OCI-M2 (cell line): Measurements from ENCODE around the gene SAP30L.

Experiments used
- DNase-seq: peaks from one replicate; lab custom pipeline; 2025; ENCODE audit not compliant: unreplicated experiment; lab: John Stamatoyannopoulos, UW

The SAP30L gene

DNA sequence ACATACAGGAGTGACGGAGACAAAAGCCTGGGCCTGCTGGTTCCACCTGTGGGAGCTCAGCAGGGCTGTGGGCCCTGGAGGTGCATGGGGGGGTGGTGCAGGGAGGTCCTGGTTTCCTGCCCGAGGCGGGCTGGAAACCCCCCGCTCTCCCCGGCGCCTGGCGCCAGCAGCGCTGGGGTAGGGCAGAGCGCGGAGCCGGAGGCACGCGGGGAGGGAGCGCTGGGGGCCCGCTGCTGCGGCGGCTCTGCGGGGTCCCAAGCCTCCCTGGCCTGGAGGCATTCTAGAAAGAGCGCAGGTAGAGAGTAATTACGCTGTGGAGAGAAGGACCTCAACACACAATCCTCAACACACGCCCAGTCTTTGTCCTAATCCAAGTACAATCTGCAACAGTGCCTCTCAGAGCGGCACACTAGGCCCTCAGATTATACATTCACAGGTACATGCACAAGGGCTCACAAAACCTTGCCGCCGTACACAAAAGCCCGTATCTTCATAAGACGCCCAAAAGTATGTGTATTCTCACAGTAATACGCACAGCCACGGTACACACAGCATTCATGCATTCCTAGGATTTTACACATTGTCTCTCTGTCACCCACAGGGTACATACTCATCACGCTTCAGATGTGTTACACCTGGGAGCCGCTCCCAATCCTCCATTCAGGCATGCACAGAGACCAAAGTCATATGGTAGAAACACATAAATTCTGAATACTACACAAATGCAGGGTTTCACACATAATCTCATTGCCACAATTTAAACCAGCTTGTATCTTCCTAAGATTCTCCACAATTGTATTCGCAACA is 34.4 kb downstream of the SAP30L start:
- DNase-seq, result no peak

DNA sequence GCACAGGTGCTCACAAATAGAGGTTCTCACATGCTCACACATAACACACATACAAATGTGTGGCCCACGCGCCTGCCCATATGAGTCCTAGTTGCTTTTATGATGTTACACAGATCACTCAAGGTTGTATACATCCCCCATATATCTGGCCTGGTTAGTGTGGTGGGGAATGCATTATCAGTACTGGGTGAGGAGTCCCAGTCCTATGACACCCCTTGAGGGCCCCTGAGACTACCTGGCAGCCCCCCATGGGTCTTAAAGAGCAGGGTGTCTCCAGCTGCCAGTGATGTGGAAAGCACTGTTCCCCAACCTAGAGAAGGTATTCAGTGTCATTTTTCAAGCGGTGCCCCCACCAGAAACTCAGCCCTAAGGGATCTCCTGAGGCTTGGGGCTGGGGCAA is 35.0 kb downstream of the SAP30L start:
- DNase-seq, result no peak

DNA sequence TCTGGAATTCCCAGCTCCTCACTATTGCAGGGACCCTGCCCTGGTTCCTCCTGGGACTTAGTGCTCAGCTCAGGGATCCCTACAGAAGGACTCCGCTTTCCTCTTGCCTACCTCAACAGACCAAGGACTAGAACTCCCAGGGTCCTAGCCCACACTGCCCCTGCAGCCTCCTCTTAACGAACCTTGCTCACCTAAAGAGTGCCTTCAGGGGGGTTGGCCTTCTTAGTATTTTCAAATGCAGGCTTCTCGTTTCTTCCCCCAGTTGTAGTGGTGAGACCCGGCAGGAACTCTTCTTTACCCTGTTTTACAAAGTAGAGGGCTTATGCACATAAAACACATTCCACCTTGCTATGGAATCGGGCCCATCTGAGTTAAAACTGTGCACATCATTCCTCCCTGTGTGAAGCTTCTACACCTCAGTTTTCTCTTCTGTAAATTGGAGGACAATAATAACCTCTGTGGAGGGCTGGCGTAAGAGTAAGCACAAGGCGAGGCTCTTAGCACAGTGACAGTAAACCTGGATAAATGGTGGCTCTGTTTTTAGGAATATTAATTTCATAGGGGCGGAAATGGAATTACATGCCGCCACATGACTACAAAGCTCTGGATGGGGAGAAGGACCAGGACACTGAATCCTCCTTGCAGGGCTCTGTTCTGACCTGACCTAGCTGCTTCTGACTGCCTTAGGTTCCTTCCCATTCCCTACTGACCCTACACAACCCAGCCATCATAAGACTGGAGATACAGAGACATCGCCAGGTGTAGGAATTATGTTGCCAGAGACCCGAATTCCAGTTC is 36.0 kb downstream of the SAP30L start:
- no peak for DNase-seq

DNA sequence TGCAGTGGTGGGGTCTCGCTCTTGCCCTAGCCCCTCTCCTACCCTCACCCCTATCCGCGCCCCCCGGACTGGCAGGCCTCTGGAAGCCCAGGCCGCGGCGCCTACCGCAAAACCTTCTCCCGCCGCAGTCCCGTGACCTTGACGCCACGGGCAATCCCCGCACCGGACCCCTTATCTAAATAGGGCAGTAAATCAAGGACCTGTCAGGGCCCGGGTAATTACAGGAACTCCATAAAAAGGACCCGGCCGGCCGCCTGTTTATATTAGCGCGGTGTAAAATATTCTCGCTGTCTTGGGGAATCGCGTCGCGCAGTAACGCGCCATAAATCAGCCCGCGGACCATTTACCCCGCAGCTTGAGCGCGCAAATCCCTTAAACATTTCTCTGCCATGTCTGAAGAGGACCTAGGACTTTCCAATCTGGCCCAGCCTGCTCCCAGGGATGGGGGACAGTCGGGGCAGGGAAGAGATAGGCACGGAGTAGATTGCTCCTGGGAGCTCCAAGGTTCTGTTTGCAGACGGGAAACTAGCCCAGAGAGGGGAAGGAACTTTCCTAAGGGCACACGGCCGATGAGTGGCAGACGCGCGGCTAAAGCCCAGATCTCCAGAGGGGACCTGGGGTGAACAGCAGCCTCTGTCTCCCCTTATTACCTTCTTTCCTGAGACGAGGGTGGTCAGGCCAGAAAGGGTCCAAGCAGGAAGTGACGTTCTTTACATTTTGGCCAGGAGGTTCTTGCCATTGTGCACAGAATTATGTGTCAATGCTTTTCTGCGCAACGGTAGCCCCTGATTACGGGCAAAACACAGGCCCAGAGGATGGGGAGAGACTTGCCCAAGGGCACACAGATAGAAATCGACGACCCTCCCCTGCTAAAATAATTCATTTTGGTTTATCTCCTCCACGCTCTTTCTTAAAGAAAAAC is 37.0 kb downstream of the SAP30L start:
- no peak for DNase-seq

DNA sequence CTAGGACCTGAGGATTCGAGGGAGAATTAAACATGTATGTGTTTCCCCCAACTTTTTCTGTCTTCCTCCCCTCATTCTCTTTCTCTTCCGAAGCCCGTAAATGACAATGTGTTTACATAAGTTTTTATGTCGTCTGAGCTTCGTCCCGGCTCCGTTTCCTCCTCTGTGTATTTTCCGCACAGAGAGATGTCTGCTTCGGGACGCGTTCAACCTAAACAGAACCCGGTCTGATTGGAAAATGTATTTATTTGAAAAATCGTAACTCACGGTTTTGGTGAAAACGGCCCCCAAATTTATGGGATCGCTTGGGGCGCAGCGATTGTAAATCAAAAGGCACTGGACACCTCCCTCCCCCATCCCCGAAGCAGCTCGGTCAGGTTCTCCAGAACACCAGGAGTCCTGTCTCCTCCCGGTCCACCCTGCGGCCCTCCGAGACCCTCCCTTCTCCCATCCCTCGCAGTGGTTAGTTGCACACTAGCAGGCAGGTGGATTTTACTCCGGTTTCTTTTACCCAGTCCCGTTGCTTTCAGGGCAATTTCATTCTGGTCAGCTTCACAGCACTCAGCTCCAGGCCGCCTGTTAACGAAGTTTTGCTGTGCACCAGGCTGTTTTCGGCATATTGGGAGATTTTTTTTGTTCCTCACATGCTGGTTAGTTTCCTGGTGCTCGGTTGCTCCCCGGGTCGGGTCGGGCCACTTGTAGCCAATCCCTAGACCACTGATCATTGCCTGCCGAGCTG is 38.0 kb downstream of the SAP30L start:
- DNase-seq, result no peak

DNA sequence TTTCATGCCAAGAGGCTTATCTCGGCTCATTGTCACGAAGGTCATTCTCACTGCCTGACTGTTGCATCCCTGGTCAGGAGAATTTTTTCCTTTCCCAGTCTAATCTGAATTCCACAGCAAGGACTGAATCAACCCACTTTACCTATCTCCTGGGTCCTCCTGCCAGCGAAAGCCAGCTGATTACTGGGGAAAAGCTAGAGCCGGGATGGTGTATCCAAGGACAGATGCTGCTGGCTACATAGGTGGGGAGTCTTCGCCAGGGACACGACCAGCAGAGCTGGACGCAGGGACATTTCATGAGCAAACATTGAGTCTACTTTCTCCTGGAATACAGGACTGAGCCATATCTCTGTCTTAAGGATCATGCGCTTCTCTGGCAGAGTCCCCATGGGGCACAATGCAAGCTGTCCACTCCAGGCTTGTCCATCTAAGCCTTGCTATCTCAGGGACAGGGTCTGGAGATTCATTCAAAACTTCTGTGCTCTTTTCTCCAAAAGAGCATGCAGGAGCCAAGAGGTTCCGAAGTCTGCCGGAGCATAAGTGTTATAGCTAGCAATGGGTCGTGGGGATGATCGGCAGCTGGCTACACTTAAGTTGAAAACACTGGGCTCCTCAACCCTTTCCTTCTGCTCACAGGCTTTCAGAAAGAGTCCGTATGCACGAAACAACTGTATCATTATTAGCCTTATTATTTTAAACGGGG is 38.7 kb downstream of the SAP30L start:
- no peak for DNase-seq

DNA sequence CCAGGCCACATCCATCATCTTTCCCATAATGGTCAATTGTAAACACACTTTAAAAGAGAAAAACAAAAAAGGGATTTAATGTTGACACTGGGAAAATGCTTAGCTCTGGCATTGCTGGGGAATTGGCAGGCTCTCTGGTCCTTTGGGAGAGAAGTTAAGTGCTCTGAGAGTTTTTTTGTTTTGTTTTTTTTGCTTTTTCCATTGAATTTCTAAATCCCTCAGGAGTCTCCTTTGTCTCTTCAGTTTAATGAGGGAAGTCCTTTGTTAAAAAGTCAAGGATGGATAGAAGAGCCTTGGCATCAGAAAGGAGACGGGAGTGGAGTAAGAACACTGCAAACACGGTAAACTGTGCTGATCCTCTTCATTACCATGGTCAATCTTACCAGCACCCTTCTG is 39.3 kb downstream of the SAP30L start:
- no peak for DNase-seq

DNA sequence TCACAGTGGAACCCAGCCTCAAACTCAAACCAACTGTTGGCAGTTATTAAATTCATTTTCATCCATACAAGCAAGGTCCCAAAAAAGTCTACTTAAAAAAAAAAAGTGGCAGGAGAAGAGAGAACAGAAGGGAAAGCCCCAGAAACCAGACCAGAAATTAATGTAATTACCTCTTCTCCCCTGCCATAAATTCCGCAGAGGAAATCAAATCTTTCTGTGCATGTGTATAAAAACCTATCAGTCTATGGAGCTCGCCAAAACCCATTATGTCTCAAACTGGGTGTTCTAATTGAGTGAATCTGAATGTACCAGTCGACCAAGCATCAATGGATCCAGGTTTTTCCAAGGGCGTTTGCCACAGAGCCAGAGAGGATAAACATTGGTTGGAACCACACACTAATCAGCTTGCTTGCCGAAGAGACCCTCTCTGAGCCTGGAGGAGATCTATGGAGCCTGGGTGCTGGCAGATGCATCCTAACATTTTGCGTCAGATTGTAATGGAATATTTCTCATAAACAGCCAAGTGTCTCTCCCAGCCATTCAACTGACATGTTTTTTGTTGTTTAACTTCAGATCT is 40.1 kb downstream of the SAP30L start:
- no peak for DNase-seq

DNA sequence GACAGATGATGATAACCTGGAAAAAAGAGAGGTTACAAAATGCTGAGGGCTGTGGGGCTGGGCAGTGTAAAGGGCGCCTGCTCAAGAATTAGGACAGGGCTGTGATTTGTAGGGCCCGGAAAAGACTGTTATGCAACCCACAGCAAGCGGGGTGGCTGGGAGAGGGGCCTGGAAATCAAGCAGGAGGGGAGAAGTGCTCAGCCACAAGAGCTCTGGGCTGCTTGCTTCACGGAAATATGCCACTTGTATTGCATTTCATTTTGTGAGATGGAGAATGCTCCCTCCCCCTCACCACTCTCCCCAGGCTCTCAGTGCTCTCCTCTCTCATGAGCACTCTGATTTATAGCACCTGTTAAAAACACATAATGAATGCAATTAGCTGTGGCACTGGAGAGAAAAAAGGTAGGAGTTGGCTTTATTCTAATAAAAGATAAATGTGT is 40.6 kb downstream of the SAP30L start:
- no peak for DNase-seq

DNA sequence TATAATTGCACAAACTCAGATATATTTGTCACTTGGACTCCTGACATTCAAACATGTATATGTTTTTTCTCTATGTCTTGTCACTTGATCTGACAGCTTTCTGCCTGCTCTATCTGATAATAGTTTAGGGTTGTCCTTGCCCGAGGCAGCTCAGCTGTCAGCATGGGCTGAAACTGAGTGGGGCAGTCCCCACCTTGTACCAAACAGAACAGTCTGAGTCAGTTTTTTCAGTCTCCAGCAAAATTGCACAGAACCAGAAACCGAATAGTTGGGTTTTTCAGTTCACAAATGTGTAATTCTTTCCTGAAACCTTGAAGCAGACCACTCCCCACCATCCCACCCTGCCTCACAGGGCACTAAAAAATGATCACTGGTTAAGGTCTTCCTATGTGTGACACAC is 41.7 kb downstream of the SAP30L start:
- no peak for DNase-seq

DNA sequence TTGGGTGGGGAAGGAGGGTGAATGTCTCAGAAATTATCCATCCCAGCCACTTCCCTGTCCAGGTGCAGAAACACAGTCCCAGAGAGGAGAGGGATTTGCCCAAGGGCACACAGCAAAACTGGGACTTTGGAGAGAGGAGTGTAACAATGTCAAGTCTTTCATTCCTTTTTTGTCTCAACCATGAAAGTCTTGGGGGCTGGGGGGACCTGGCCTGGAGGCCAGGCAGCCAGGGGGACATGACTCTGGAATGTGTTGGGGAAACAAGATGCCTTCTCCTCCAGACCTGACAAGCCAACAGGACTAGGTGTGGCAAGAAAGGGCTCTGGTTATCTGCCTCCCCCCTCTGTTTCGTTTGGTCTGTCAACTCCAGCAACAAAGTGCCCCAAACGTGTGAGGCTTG is 46.1 kb downstream of the SAP30L start:
- DNase-seq, result no peak

DNA sequence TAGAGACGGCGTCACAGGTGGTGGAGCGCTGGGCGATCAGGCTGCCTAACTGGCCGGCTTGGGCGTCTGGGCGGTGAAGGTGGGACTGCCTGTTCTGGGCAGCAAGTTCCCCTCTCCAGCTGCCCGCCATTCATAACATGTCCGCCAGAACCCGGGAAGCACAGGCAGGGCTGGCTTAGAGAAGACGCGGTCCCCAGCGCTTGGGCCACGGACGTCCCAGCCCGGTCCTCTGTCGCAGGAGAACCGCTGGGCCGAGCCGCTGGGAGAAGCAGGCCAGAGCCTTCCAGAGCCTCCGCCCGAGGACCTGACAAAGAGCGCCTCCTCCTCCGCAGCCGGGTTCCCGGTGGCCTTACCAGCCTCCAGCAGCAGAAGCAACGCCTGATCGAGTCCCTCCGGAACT is 47.5 kb downstream of the SAP30L start:
- DNase-seq, result no peak

DNA sequence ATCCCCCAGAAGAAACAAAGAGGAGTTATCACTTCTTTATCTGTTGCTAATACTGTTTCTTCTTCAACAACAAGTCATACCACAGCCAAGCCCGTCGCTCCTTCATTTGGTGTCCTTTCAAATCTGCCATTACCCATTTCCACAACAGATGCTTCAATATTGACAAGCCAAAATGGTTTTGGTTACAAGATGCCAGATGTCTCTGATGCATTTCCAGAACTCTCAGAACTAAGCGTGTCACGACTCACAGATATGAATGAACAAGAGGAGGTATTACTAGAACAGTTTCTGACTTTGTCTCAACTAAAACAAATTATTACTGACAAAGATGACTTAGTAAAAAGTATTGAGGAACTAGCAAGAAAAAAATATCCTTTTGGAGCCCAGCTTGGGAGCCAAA is 48.2 kb downstream of the SAP30L start:
- no peak for DNase-seq

DNA sequence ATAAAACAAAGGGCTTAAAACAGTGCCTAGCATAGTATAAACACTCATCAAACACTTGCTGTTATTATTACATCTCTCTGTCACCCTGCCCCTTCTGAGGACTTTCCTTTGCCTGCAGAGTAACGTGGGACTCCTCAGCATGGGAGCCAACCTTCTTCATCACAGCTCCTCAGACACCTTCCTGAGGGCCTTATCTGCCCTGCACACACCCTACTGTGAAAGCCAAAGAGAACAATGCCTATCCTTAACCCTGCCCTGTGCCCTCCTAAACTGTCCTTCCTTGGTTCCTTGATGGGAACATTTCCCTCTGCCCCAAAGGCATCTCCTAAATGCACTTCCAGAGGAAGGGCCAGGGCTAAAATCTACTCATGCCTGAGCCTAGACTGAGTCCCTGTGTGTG is 52.8 kb downstream of the SAP30L start:
- no peak for DNase-seq

DNA sequence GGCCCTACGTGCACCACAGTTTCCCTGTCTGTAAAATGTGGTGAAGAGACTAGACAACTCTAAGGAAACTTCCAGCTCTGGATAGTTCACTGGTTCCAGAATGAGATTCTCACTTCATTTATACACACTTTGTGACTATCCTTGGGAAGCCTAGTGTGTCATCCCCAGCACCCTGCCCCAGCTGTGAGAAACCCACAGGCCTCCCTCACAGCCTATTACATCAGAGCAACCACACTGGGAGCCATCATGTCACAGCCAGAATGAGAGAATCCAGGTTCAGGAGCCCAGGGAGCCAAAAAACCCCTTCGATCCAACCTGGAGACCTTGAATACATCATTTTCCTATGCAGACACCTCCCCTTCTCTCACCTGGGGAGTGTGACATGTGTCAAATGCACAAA is 53.2 kb downstream of the SAP30L start:
- DNase-seq, result no peak

DNA sequence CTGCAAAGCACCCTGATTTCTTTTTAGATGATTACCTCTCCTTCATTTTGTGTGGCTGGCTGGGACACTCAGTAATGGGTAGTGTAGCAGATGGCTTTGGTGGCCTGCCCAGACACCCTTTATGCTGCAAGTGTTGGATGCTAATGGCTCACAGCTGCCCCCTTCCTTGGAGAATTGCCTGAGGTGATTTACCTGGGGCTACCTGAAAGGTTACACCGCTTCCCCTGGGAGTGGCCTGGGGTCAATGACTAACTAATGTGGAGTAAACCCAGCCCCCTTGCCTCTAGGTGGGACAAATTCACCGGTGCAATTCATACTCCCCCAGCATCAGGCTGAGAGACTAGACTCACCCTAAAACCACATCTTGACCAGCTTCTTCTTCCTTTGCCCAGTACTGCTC is 55.8 kb downstream of the SAP30L start:
- no peak for DNase-seq

DNA sequence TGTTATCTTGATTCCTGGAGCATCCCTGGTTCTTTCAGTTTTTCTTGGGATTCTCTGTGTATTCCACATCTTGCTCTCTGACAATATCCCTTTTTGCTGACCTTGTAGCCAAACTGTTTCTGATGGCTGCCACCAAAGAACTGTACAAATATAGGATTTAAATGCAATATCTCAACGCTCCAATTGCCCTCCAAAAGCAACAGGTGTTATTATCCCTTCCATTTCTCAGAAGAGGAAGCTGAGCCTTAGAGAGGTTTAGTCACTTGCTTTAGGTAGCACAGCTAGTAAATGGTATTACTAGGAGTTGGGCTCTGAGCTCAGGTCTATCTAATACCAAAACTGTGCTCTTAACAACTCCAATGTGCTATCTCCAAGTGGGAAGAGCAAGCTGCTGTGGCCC is 56.4 kb downstream of the SAP30L start:
- DNase-seq, result no peak

DNA sequence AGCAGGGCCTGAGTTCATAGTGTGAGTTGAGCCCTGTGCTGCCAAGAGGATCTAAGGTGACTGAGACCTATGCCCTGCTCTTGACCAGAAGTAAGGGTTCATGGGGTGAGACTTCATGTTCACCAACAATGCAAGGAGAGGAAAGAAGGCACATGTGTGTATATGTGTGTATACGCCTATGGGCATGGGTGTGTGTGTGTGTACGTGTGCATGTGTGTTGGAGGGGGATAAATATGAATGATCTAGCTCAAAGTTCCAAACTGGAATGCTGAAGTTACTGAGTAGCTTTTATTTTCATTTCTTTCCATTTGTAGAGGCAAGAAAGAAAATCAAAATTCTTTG is 57.9 kb downstream of the SAP30L start:
- no peak for DNase-seq

DNA sequence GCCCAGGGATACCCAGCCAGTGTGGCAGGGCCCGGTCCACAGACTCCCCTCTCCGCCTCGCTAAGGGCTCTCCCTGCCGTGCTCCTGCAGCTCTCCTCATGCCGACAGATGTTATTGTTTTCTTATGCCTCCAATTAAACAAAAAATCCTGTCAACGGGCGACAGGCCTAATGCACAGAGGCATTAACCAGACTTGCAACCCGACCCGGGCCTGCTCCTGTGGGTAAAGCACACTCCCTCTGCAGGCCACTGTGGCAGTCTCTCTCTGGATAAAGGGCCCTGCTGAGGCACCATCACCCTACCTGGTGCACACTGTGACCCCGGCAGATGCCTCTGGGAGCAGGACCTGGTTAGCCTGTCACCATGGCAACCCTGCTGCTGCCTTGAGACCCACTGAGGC is 59.8 kb downstream of the SAP30L start:
- no peak for DNase-seq
